ENCODE measurements around the gene TMEM184B.
A peak's percentile ranks its signal among the peaks of the same experiment; 100 is the strongest.

The TMEM184B gene

GRCh38 chr22:38271927-38272372, 860 bp downstream of the TMEM184B start:
- DNase-seq = peak; percentile 11

DNA sequence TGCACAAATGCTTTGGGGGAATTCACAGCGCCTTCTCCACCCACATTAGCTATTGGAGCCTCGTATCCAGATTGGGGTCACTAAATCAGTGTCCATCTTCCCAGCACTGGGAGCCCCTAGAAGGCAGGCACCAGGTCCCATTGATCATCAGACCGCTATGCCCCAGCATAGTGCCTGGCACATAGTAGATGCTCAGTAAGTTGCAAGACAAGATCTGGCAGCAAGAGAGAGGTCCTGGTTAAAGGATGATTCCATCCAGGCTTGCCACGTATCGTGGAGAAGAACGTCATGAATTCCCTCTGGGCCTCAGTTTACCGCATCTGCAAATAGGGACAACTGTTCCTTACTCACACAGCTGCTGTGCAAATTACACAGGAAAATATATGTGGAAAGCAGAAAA, 1.7 kb downstream of the TMEM184B start:
- DNase-seq = no peak

DNA sequence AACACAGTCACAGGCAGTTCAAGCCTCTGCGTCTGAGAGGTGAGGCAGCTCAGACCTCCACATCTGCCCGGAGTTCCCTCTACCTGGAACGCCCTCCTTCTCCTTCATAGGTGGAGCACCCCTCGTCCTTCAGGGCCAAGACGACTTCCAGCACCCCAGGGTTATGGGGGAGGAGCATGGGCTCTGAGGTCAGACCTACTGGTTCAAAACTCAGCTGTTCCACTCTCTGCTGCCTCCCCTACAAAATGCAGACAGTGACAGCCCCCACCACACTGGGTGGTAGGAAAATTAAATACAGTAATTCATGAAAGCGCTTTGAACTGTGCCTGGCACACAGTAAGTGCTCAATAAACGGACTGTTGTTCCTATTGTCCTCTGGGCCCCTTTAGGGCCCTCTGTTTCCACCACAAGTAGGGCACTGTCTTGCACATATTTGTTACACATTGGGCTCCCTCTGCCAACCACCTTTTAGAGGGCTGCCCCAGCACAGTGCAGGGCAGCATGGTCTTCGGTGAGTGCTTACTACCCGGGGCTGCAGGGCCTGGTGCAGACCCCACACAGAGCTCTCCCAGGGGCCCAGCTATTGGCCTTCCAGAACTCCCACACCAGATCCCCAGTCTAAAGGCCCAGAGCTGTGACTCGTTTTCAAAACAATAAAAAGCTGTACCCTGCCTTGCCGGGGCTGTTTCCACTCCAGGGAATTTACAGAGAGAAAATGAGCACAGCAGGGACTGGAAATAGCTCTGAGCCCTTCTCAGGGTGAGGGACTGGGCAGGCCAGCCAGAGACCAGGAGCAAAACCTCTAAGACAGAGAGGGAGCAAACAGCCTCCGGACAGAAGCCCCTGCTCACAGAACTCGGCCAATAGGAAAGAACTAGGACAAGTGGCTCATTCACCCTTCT, 2.5 kb downstream of the TMEM184B start:
- no peak for DNase-seq

DNA sequence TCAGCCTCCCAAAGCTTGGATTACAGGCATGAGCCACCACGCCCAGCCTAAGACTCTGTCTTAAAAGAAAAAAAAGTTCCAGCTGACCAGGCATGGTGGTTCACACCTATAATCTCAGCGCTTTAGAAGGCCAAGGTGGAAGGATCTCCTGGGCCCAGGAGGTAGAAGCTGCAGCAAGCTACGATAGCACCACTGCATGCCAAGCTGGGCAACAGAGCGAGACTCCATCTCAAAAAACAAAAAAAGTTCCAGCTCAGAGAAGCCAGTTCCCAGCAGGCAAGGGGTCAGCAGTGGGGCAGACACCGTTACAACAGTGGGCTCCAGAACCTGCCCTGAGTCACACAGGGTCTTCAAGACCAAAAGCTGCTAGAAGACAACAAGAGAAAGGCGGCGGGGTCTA, 3.3 kb downstream of the TMEM184B start:
- DNase-seq = no peak

- peak; percentile 54 for DNase-seq
Observed at GRCh38 chr22:38267086-38267485, 5.7 kb downstream of the TMEM184B start.

DNA sequence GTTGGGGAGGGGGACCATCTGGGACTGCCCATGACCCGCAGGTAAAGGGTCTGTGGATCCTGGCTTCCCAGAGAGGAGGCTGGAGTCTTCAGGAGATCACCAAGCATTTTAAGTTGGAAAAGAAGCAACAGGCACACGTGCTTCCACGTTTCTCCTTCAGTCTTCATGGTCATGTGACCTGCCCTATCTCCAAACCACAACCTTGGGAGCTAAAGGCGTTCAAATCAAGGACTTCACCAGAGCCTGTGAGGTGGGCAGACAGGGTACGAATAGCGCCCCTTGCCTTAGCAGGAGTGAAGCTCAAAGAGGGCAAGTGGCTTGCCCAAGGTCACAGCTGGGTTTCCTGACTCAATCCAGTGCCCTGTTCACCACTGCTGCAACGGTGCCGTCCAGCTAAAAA, 6.7 kb downstream of the TMEM184B start:
- DNase-seq = no peak

- no peak for DNase-seq
Observed at GRCh38 chr22:38264322-38264843, 8.4 kb downstream of the TMEM184B start.

- DNase-seq = peak; percentile 62
Observed at GRCh38 chr22:38262051-38262795, 10.6 kb downstream of the TMEM184B start.

DNA sequence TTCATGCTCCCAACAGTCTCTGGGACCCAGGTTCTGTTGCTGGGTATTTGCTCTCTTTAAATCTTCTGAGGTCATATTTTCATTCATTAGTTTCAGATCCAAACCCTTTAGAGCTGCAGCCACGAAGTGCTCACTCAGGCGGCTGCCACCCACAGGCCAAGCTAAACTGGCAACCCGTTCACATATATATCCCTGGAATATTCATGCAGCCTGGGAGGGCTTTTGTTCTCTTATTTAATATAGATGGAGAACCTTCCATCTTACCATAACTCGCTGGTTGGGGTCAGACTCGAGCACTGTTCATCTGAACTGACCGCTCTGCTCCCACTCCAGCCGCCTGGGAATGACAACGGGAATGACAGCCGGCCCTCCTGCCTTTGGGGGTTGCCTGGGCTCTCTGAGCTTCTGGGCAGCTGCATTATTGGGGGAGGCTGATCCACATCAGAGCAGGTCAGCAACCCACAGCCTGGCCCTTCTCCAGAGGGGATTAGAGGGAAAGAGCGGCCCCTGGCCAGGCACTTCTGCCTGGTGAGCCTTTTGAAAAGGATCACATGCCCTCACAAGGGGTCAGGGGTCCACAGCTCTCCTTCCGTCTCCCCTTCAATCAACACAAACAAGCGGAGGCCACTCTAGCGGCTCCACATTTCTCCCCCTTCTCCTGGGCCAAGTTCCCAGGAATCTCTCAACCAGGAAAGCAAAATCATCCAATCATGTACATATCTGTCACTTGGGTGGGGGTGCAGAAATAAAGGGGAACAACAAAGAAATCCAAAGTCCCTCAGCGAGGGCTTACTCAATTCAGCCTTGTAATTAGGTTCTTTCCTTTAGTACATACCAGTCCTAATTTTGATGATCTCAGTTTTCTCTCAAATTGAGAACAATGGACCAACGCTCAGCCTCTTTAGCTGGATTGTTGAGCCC, 11.8 kb downstream of the TMEM184B start:
- no peak for DNase-seq

- no peak for DNase-seq
Observed at GRCh38 chr22:38259370-38259769, 13.4 kb downstream of the TMEM184B start.

DNA sequence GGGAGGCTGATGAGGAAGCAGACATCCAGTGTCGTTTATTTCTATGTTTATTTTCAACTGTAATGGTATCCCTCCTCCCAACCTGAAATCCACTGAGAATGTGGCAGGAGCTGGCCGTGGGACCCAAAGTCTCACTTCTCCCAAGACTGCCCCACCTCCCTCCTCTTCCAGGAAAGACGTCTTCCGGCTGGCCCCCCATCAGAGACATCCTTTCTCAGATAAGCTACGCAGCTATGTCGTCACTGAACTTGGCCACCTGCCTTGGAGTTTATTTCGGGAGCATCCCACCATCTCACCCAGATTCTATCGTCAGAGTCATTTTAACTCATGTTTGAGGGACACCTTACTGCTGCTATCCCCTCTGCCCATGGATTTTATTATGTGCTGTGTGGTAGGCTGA, 13.9 kb downstream of the TMEM184B start:
- DNase-seq = no peak

DNA sequence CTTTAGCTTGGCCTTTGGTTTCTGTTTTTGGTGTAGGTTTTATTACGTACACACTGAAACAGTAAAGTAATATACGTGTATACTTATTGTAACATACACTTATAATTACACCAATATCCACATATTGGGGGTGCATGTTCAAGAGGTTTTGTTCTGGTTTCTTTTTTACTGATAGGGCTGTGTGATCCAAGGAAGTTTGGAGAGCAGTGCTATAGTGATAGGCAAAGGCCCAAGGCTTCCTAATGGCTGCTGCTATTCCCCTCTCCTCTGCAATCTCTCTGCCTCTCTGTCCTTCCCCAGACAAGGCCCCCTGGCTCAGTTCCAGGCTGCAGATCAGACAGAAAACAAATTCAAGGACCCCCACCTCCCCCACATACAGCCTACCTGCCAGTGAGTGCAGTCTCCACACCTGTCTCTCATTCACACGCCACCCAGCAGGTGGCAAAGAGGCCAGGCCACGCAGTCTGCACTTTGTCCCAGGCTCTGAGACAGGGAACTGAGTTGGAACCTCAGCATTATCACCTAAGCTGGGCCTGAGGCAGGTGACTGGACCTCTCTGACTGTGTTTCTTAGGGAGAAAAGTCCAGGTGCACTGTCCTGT, 15.1 kb downstream of the TMEM184B start:
- no peak for DNase-seq

GRCh38 chr22:38257181-38257580, 15.6 kb downstream of the TMEM184B start:
- no peak for DNase-seq

GRCh38 chr22:38255697-38256096, 17.1 kb downstream of the TMEM184B start:
- DNase-seq = no peak

DNA sequence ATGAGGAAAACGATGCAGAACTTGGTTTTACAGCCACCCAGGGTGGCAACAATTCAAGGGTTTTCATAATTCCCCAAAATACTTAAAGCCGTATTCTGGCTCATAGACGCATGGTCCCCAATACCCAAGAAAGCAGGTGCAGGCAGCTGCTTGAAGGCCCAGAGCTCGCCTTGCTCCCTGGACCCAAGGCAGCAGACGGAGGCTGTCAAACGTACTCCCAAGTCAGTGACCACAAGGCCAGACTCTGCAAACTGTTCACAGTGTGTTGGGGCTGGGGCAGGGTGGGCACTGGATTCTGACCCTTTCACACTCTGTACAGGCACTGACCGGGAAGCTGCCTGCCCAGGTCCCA, 21.5 kb downstream of the TMEM184B start:
- DNase-seq = no peak

DNA sequence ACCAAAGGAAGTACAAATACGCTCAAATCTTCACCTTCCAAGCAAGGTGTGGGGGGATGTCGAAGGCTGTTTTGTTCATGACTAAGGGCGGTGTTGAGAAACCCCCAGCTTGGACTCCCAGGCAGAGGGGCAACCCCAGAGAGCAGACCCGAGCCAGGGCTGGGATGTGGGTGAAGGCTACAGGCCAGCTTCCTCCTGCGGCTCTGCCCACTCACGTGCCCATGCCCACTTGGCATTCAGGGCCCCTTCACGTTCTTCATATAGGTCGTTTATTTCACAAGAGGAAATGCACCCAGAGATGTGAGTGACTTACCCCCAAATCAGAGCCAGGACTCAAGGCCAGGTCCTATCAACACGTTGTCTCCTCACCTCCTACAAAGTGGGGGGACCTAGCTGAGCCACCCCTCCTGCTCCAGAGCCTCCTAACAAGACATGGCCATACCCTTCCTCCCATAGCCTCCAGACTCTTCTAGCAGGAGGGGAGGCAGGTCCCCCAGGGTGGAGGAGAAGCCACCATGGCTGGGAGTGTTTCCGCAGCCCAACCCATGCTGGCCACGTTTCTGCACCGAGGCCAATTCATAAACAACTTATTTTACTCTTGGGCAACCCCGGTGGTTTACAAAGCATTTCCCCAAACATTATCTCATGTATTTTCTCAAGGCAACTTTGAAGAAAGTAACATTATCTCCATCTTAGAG, 22.0 kb downstream of the TMEM184B start:
- DNase-seq = no peak

DNA sequence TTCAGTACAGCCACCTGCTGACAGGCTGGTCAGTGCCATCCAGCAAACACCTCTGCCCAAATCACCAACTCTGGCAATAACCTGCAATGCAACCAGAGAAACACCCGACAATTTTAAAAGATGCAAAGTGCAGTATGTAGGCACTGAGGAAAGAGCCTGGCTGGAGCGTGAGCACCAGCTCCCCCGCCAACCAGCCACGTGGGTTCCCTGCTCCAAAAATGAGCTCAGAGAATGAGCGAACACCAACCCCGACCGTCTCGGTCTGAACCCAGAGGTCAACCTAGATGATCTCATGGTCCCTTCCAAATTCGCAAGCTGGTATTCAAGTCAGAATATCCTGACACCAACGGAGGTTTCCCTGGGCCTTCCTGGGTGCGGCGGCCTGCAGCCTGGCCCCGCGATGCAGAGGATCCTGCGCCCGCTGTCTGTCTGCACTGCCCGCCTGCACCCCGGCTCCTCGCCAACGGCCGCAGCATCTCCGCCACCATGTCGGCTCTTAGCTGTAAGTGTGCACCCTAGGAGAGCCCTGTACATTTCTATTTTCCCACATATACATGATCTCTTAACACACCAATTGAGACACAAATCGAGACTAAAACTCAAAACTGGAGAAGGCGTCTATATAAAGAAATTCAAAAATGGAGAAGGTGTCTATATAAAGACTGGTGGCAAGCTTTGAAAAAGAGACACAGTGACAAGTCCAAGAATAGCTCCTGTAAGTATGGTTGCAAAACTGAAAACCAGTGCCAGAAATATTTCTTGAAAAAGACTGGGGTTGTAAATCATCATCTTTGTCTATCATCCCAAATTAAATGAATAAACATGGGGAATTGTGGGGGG, 22.8 kb downstream of the TMEM184B start:
- DNase-seq = no peak

- no peak for DNase-seq
Observed at GRCh38 chr22:38249301-38249700, 23.5 kb downstream of the TMEM184B start.

- no peak for DNase-seq
Observed at GRCh38 chr22:38248280-38248679, 24.5 kb downstream of the TMEM184B start.

DNA sequence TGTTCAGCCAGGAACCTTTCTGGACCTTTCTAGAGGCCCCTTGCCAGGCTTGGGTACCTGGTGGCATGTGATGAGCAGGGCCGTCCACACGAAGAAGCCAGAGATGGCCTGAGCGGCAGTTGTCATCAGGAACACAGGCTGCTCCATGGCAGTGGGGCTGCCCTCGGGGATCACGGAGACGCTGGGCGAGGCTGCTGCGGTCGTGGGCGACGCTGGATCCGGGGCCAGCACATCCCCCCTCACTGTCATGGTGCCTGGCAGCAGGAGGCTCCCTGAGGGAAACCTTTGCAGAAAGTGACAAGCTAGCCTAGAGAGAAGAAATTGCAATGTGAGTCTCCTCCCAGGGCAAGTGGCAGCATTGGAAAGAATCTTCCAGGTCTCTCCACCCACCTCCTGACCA, 25.1 kb downstream of the TMEM184B start:
- DNase-seq = no peak

DNA sequence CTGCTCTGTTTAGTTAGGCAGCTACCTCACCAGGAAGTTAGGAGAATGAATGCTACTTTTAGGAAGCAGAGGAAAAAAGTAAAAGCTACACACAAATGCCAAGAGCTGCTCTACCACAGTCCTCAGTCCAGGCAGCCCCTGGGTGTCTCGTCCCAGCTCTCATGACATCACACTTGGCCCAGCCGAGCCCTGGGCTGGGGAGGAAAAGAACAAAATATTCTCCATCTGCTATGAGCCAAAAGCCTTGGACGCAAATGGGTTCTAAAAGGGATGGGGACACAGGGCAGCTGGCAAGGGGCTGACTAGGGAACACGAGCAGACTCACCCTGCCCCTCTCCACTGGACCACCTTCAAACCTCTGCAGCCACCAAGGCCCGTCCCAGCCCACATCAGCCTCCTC, 26.1 kb downstream of the TMEM184B start:
- DNase-seq = no peak

Measured in stimulated activated CD4-positive, alpha-beta T cell treated with anti-CD3 and anti-CD28 coated beads, Interleukin-15, amount 100 ng/mL, for 24 hours (primary cell).